PFSK-1 (cell line): ENCODE data around the gene CPAMD8.

Experiments
- POLR2AphosphoS5 ChIP-seq: IDR thresholded peaks from 2 replicates; pipeline ENCODE4 v1.6.1; 2012; ENCODE audit warnings: low read depth, mild to moderate bottlenecking, control low read depth, low read length, moderate library complexity
- TF ChIP-seq, protein P1 (sequence below), 2 experiments: IDR thresholded peaks; 2 replicates each; pipeline versions ENCODE4 v1.6.1 to v1.8.0; 2011 to 2012; ENCODE audit warnings: low read depth in 2 of 2, low read length in 2 of 2, control low read depth in 1 of 2, inconsistent platforms in 1 of 2, mild to moderate bottlenecking in 1 of 2, moderate library complexity in 1 of 2; ENCODE audit not compliant: insufficient read depth in 1 of 2

DNA sequence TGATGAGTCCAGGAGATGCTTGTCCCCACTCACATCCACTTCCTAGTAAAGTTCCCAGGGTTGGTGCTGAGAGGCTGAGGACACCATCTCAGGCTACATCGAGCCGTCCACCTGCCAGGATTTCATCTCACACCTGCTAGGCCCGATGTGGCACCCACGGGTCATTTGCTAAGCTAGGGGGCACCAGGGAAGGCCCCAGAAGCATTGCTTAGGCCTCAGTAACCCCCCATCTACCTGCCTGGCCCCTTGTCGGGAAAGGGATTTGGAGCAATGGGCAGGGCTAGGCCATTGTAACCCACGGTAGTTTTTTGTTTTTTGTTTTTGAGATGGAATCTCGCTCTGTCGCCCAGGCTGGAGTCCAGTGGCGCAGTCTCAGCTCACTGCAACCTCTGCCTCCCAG lies 86.0 kb downstream of the CPAMD8 start:
- no peak for TF ChIP-seq POLR2AphosphoS5
- TF ChIP-seq, protein P1, sequence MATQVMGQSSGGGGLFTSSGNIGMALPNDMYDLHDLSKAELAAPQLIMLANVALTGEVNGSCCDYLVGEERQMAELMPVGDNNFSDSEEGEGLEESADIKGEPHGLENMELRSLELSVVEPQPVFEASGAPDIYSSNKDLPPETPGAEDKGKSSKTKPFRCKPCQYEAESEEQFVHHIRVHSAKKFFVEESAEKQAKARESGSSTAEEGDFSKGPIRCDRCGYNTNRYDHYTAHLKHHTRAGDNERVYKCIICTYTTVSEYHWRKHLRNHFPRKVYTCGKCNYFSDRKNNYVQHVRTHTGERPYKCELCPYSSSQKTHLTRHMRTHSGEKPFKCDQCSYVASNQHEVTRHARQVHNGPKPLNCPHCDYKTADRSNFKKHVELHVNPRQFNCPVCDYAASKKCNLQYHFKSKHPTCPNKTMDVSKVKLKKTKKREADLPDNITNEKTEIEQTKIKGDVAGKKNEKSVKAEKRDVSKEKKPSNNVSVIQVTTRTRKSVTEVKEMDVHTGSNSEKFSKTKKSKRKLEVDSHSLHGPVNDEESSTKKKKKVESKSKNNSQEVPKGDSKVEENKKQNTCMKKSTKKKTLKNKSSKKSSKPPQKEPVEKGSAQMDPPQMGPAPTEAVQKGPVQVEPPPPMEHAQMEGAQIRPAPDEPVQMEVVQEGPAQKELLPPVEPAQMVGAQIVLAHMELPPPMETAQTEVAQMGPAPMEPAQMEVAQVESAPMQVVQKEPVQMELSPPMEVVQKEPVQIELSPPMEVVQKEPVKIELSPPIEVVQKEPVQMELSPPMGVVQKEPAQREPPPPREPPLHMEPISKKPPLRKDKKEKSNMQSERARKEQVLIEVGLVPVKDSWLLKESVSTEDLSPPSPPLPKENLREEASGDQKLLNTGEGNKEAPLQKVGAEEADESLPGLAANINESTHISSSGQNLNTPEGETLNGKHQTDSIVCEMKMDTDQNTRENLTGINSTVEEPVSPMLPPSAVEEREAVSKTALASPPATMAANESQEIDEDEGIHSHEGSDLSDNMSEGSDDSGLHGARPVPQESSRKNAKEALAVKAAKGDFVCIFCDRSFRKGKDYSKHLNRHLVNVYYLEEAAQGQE (IDR thresholded peaks at IDR 0.05; ENCODE audit: insufficient read depth in 1 of 2, low read depth in 2 of 2, low read length in 2 of 2): no peak
